Testis (tissue), 3 donors: Measurements from ENCODE around the gene FAM53B. TPM values are rescaled to one million over a fixed set of nuclear protein-coding genes. Genes with fewer than 3 reads are reported as not detected.

ENCODE experiments used
- DNase-seq: peaks from one replicate; pipeline ENCODE4 v3.0.0-alpha.2; 2019
- H3K27ac ChIP-seq, 2 donors: fragments of 200-600 bp; sonication (generic); one replicate each; pipeline ENCODE4 v1.5.1; 2019
- H3K27me3 ChIP-seq: fragments of 200-600 bp; sonication (generic); one replicate; pipeline ENCODE4 v1.5.1; 2019
- H3K36me3 ChIP-seq: fragments of 200-600 bp; sonication (generic); one replicate; pipeline ENCODE4 v1.5.1; 2017; ENCODE audit warnings: low read depth; ENCODE audit errors: missing control alignments
- H3K4me1 ChIP-seq: fragments of 200-600 bp; sonication (generic); one replicate; pipeline ENCODE4 v1.5.1; 2019
- H3K4me3 ChIP-seq, 2 donors: fragments of 200-600 bp; sonication (generic); one replicate each; pipeline ENCODE4 v1.5.1; 2017 to 2019
- H3K9me3 ChIP-seq: fragments of 200-600 bp; sonication (generic); one replicate; pipeline ENCODE4 v1.5.1; 2017
- POLR2A ChIP-seq: fragments of 450-650 bp; IDR thresholded peaks from one replicate; pipeline ENCODE4 v1.6.1; 2017; ENCODE audit warnings: antibody characterized with exemption, mild to moderate bottlenecking, moderate library complexity
- WGBS, 2 donors: methylation state at CpG; one replicate each; pipeline ENCODE4 v1.1.5; 2018; 5-methylcytosine and 5-hydroxymethylcytosine counted together
- intact Hi-C: fragments of 100-400 bp; cut with DNase I; formaldehyde crosslinking; loops from one replicate; pipeline ENCODE4 v1.15.1; 2023; ENCODE audit warnings: low total_unique reads
- polyA plus RNA-seq: library from polyadenylated mRNA; stranded (reverse); fragments of 350-450 nt; fragmentation: Illumina TruSeq; extraction: RNeasy Lipid Tissue Mini Kit (QIAGEN cat#74804); gene quantifications from one replicate; pipeline ENCODE4 v1.2.3, GENCODE V29; 2014; ENCODE audit warnings: low read depth, low replicate concordance; ENCODE audit not compliant: insufficient read depth
- total RNA-seq, 2 donors: library from RNA; depleted of rRNA; stranded (reverse); fragments of >200 nt; gene quantifications; one replicate each; pipeline ENCODE4 v1.2.3, GENCODE V29; 2016
- TF ChIP-seq, protein P1 (sequence below), 3 experiments: fragments of 450-650 bp in 2 of 3; fragments of 200-600 bp in 1 of 3; sonication (generic) in 1 of 3; IDR thresholded peaks; one replicate each; pipeline ENCODE4 v1.5.1; 2016 to 2019; ENCODE audit warnings: antibody characterized with exemption in 3 of 3, mild to moderate bottlenecking in 2 of 3, moderate library complexity in 1 of 3

FAM53B gene
- total and polyA plus RNA-seq, 3 donors from 2014 or later: 36.9 to 125 (median 109) TPM

DNA sequence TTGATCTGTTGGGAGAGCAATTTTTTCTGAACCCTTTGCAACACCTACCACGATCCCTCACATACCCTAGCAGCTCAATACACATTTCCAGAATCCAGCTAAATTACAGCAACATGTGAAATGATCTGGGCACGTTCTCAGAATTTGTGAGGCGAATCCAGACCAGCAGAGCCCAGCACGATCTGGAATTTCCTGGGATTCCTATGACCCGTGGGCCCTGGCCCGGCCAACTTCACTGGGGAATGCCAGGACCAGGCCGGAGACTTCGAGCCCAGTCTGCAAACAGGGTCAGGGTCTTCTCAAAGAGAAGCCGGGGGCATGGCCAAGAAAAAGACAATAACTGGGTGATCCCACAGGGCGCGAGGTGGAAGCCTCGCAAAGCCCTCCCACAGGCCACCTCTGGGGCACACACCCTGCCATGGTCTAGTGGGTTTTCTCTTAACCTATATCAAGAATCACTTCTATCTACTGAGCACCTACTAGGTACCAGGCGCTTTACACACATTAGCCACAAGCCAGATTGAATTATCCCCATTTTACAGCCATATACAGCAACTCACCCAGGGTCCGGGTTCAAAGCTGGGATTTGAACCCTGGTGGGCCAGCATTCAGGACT lies 33.8 kb downstream of the FAM53B start:
- no peak for DNase-seq
- WGBS, 2 donors: 55 to 77% methylated on average over 14 of the region's 14 CpGs
- Histone ChIP-seq H3K36me3 (no peaks in the 10 kb centered on the region), H3K27me3 (no peaks in the 10 kb centered on the region), H3K4me1 (peaks cover 68% of the 10 kb centered on the region), H3K4me3 (no peak overlapping the region), H3K9me3 (no peaks in the 10 kb centered on the region), H3K27ac (peak overlapping the region; percentile 61 to 73)
- TF ChIP-seq, protein P1, sequence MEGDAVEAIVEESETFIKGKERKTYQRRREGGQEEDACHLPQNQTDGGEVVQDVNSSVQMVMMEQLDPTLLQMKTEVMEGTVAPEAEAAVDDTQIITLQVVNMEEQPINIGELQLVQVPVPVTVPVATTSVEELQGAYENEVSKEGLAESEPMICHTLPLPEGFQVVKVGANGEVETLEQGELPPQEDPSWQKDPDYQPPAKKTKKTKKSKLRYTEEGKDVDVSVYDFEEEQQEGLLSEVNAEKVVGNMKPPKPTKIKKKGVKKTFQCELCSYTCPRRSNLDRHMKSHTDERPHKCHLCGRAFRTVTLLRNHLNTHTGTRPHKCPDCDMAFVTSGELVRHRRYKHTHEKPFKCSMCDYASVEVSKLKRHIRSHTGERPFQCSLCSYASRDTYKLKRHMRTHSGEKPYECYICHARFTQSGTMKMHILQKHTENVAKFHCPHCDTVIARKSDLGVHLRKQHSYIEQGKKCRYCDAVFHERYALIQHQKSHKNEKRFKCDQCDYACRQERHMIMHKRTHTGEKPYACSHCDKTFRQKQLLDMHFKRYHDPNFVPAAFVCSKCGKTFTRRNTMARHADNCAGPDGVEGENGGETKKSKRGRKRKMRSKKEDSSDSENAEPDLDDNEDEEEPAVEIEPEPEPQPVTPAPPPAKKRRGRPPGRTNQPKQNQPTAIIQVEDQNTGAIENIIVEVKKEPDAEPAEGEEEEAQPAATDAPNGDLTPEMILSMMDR (IDR thresholded peaks at IDR 0.05): no peak
- no peak for TF ChIP-seq POLR2A
- intact Hi-C loops: no loop called here

DNA sequence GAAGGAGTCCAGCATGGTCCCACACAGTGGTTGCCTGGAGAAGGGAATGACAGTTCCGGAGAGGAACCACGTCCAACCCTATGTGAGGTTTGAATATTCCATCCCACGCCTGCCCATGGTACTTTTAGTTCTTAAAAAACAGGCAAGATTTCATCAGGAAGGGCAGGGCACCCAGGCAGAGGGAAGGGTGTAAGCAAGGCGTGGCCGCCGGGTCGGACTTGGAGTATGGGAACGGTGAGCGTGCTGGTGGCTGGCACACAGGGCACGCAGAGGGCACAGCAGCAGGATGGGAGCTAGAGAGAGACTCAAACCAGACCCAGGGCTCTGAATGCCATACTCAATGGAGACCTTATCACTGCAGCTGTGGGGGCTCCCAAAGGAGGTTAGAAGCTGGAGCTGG lies 34.3 kb downstream of the FAM53B start:
- Histone ChIP-seq H3K27me3 (no peaks in the 10 kb centered on the region), H3K9me3 (no peaks in the 10 kb centered on the region), H3K4me3 (no peak overlapping the region), H3K36me3 (no peaks in the 10 kb centered on the region), H3K27ac (peak overlapping the region; percentile 61 to 73), H3K4me1 (peaks cover 72% of the 10 kb centered on the region)
- intact Hi-C loops: no loop called here
- TF ChIP-seq, protein P1 (IDR thresholded peaks at IDR 0.05): no peak
- TF ChIP-seq POLR2A: no peak
- DNase-seq: no peak
- 65 to 67% methylated on average over 10 of the region's 10 CpGs for WGBS, 2 donors

DNA sequence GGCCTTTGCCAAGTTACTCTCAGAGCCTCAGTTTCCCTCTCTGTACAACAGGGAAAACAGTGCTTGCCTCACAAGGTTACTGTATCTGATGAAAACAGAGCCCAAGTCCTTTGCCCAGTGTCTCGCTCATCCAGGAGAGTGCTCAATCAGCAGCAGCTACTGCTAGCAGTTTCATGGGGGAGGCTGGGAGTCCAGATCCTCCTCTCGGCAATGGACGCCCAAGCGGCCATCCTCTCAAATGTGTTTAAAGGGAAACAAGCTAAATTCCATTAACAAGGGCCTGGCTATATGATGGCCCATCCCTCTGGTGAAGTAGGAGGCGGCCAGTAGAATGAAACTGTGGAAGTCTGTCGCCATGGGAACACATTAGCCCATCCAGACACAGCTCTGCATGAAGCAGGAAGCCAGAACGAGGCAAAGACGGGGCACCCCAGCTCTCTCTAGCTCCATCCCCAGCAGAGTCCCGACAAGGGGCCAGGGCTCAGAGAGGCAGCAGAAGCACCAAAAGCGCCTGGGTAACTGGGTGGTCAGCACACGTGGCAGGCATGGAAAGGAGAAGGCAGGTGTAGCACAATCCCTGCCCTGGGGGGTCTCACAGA lies 35.2 kb downstream of the FAM53B start:
- TF ChIP-seq, protein P1 (IDR thresholded peaks at IDR 0.05): no peak
- TF ChIP-seq POLR2A: no peak
- no peak for DNase-seq
- WGBS, 2 donors: 60 to 78% methylated on average over 6 to 11 of the region's 11 CpGs
- Histone ChIP-seq H3K27me3 (no peaks in the 10 kb centered on the region), H3K4me1 (peaks cover 79% of the 10 kb centered on the region), H3K9me3 (no peaks in the 10 kb centered on the region), H3K36me3 (no peaks in the 10 kb centered on the region), H3K4me3 (no peak overlapping the region), H3K27ac (peak overlapping the region; percentile 61 to 81)
- intact Hi-C loops: no loop called here

DNA sequence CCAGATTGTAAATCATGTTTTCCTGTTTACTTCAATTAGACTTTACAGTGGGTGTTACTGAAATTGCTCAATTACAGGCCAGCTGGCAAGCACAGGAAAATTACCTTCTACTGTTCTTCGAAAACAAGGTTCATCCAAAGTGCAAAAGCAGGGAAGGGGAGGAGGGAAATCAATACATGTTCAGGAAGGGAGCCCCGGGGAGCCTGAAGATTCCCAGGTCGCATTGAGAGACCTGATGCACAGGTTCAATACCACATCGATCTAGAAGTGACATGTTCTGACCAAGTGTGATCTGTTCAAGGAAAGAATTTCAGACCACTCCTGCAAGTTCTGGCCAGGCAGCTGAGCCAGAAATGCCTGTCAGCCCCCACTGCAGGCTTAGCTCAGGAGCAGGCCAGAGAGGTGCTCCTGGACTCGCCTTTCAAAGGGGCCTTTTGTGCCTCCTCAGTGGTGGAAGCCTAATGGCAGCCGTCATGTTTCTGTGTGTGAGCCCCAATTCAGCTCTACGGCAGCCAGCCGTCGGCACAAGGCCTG lies 35.9 kb downstream of the FAM53B start:
- TF ChIP-seq POLR2A: no peak
- TF ChIP-seq, protein P1 (IDR thresholded peaks at IDR 0.05): no peak
- Histone ChIP-seq H3K4me3 (no peak overlapping the region), H3K27ac (peak overlapping the region; percentile 61 to 81), H3K36me3 (no peaks in the 10 kb centered on the region), H3K4me1 (peaks cover 79% of the 10 kb centered on the region), H3K27me3 (no peaks in the 10 kb centered on the region), H3K9me3 (no peaks in the 10 kb centered on the region)
- DNase-seq: no peak
- intact Hi-C loops: no loop called here
- 48 to 50% methylated on average over 4 to 9 of the region's 9 CpGs for WGBS, 2 donors
